ENCODE measurements around the gene FADS3. TPM values are rescaled to one million over a fixed set of nuclear protein-coding genes. Genes with fewer than 3 reads are reported as not detected.

FADS3 gene
- total RNA-seq, 1 experiment from 2014 or later, result 65.8 TPM

DNA sequence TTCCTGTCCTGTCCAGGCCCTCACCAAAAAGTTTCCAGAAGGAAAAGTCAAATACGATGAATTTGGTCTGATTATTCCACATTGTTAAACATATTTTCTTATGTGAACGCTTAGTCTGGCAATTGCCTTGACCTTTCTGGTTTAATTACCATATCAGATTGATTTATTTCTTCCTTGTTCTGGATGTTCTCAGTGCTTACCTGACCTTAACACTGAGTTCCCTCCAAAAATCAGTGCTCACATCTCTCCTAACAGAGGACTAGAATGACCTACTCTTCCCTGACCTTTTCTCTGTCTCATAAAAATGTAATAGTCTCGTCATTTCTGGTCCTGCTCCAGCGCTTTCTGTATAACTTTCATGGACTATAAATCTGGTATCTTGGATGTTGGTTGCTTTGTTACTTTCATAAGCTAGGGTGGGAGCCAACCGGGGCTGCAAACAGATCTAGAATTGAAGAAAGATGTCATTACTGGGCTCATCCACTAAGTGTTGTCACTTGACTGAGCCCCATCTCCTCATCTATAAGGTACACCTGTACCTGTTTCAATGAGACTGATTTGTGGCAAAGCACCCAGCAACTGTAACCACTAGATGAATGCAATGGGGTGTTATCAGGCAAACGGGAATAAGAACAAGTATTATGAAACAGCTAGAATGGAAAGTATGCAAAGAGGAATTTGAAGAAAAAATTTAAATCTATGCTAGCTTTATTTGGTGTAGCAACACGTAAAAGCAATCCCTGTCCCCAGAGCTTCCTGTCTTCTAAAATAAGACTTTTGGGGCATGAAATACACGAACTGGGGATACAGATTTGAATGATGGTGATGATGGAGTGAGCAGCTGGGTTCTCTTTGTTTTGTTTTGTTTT, 60.9 kb downstream of the FADS3 start:
- CTCF ChIA-PET, result no interaction called here
- no TSS peak for BruUV-seq (replicated peaks)
- POLR2A ChIA-PET, result no interaction called here
- Histone ChIP-seq H4K20me1 (ENCODE audit: insufficient read depth) (no peaks in the 10 kb centered on the region), H3K36me3 (ENCODE audit: control insufficient read depth in 1 of 2, insufficient read depth in 2 of 2, low read length in 2 of 2) (no peaks in the 10 kb centered on the region), H3K9me3 (ENCODE audit: control insufficient read depth in 1 of 2, insufficient read depth in 1 of 2, low read depth in 1 of 2, low read length in 2 of 2) (no peaks in the 10 kb centered on the region), H3K27ac (ENCODE audit: low read depth, low read length) (no peak overlapping the region), H3K4me1 (ENCODE audit: control insufficient read depth in 1 of 2, insufficient read depth in 2 of 2, low read length in 2 of 2) (peaks cover 0 to 5% of the 10 kb centered on the region in 2 experiments; a peak in 1 of 4 replicates), H3K27me3 (ENCODE audit: insufficient read depth, low read length) (no peaks in the 10 kb centered on the region), H3K9ac (ENCODE audit: low read length) (no peak overlapping the region), H3K9me2 (ENCODE audit: insufficient read depth) (no peaks in the 10 kb centered on the region), H2AFZ (ENCODE audit: low read depth, low read length, poor library complexity, severe bottlenecking) (no peak overlapping the region), H3K4me3 (replicated peaks in 1 of 2; ENCODE audit: low read depth in 1 of 2, low read length in 2 of 2) (no peak overlapping the region), H3K79me2 (ENCODE audit: insufficient read depth, low read length) (no peaks in the 10 kb centered on the region), H3K4me2 (ENCODE audit: low read length) (no peak overlapping the region)
- RAD21 ChIA-PET (ENCODE audit: low non-redundant PET in 1 of 2, low total read pairs in 2 of 2, uncharacterized antibody in 2 of 2, unreplicated experiment in 2 of 2), result no interaction called here
- intact Hi-C loops (cut with micrococcal nuclease), result no loop called here
- no peak for DNase-seq (ENCODE audit: low read depth, low spot score)
- TF ChIP-seq, protein P1, sequence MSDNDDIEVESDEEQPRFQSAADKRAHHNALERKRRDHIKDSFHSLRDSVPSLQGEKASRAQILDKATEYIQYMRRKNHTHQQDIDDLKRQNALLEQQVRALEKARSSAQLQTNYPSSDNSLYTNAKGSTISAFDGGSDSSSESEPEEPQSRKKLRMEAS (IDR thresholded peaks at IDR 0.05), result no peak
- TF ChIP-seq, protein P2, sequence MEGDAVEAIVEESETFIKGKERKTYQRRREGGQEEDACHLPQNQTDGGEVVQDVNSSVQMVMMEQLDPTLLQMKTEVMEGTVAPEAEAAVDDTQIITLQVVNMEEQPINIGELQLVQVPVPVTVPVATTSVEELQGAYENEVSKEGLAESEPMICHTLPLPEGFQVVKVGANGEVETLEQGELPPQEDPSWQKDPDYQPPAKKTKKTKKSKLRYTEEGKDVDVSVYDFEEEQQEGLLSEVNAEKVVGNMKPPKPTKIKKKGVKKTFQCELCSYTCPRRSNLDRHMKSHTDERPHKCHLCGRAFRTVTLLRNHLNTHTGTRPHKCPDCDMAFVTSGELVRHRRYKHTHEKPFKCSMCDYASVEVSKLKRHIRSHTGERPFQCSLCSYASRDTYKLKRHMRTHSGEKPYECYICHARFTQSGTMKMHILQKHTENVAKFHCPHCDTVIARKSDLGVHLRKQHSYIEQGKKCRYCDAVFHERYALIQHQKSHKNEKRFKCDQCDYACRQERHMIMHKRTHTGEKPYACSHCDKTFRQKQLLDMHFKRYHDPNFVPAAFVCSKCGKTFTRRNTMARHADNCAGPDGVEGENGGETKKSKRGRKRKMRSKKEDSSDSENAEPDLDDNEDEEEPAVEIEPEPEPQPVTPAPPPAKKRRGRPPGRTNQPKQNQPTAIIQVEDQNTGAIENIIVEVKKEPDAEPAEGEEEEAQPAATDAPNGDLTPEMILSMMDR (IDR thresholded peaks at IDR 0.05 in 2 of 3, conservative IDR thresholded peaks at IDR 0.05 in 1 of 3; ENCODE audit: borderline replicate concordance in 1 of 3, insufficient read depth in 1 of 3, low read depth in 2 of 3, low read length in 2 of 3), result no peak
- TF ChIP-seq RAD21 (IDR thresholded peaks at IDR 0.05; ENCODE audit: low read depth) (no peak), CEBPB (IDR thresholded peaks at IDR 0.05; ENCODE audit: low read depth) (no peak), CBX3 (IDR thresholded peaks at IDR 0.05; ENCODE audit: low read depth) (no peak), YY1 (IDR thresholded peaks at IDR 0.05; ENCODE audit: extremely low read depth, insufficient replicate concordance, low read depth, low read length) (no peak), SP1 (IDR thresholded peaks at IDR 0.05; ENCODE audit: low read depth) (no peak), EZH2phosphoT487 (IDR thresholded peaks at IDR 0.05; ENCODE audit: borderline replicate concordance) (no peak), EZH2 (IDR thresholded peaks at IDR 0.05) (no peak), EGR1 (IDR thresholded peaks at IDR 0.05; ENCODE audit: low read depth) (no peak), POLR2AphosphoS5 (IDR thresholded peaks at IDR 0.05; ENCODE audit: low read depth, low read length) (no peak), TCF7L2 (IDR thresholded peaks at IDR 0.05; ENCODE audit: borderline replicate concordance, extremely low read depth, insufficient read depth, insufficient read length) (no peak), ZFX (IDR thresholded peaks at IDR 0.05) (no peak), FOSL1 (IDR thresholded peaks at IDR 0.05; ENCODE audit: low read depth) (no peak), SIN3A (IDR thresholded peaks at IDR 0.05; ENCODE audit: low read depth) (no peak), ZNF274 (IDR thresholded peaks at IDR 0.05; ENCODE audit: low read depth, low read length) (no peak)
- TF ChIP-seq, protein P3, sequence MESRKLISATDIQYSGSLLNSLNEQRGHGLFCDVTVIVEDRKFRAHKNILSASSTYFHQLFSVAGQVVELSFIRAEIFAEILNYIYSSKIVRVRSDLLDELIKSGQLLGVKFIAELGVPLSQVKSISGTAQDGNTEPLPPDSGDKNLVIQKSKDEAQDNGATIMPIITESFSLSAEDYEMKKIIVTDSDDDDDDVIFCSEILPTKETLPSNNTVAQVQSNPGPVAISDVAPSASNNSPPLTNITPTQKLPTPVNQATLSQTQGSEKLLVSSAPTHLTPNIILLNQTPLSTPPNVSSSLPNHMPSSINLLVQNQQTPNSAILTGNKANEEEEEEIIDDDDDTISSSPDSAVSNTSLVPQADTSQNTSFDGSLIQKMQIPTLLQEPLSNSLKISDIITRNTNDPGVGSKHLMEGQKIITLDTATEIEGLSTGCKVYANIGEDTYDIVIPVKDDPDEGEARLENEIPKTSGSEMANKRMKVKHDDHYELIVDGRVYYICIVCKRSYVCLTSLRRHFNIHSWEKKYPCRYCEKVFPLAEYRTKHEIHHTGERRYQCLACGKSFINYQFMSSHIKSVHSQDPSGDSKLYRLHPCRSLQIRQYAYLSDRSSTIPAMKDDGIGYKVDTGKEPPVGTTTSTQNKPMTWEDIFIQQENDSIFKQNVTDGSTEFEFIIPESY (IDR thresholded peaks at IDR 0.05; ENCODE audit: extremely low read depth, insufficient replicate concordance, low read length), result no peak
- TF ChIP-seq, protein P4, sequence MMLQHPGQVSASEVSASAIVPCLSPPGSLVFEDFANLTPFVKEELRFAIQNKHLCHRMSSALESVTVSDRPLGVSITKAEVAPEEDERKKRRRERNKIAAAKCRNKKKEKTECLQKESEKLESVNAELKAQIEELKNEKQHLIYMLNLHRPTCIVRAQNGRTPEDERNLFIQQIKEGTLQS (IDR thresholded peaks at IDR 0.05), result no peak
- ATAC-seq, result no peak

Data from HCT116 (cell line).